ENCODE data around the gene ORAI2. TPM values are rescaled to one million over a fixed set of nuclear protein-coding genes. Genes with fewer than 3 reads are reported as not detected.
"Not testable (repeated sequence)": the region's sequence is repeated elsewhere in the genome, so short reads cannot be mapped to it uniquely, and the experiment has no call there.

Gene ORAI2
- total RNA-seq, 4 donors from 2014 or later: 3.1 to 99.9 (median 11.0) TPM

GRCh38 chr7:102469972-102470825, 36.8 kb downstream of the ORAI2 start:
- Histone ChIP-seq H3K27me3 (no peaks in the 10 kb centered on the region), H3K36me3 (peaks cover 0 to 7% (median 0%) of the 10 kb centered on the region in 4 donors), H3K4me1 (peaks cover 6 to 28% (median 18%) of the 10 kb centered on the region in 4 donors), H3K4me3 (no peak overlapping the region), H3K27ac (peak overlapping the region; percentile 24 to 65 (median 34)), H3K9me3 (no peaks in the 10 kb centered on the region)
- WGBS, 2 donors (ENCODE audit: low coverage in 1 of 2): 59 to 60% methylated on average over 1 to 20 of the region's 20 CpGs
- TF ChIP-seq POLR2A (IDR thresholded peaks at IDR 0.05) (peak; percentile 11), POLR2AphosphoS5 (IDR thresholded peaks at IDR 0.05) (peak; percentile 58 to 73 (median 63)), EP300 (IDR thresholded peaks at IDR 0.05; ENCODE audit: low read depth) (no peak), CTCF (IDR thresholded peaks at IDR 0.05) (peak in 1 of 5 experiments; percentile 24)
- DNase-seq: peak; percentile 88
- intact Hi-C loops (cut with DNase I; ENCODE audit: low total_unique reads) (no loop called here), in situ Hi-C loops (cut with MboI; ENCODE audit: low pct_ligation_motif_present in 1 of 4, low pct_unique_long_range_greater_than_20kb in 1 of 4, low sequenced_read_pairs in 3 of 4) (loop anchor here in 1 of 4 donors (10.0 kb wide), 1 partner anchor 65 kb away; no protein-coding TSS in a partner anchor)

GRCh38 chr7:102471791-102472125, 38.4 kb downstream of the ORAI2 start:
- DNase-seq: no peak
- H3K36me3 ChIP-seq: peaks cover 0 to 7% (median 0%) of the 10 kb centered on the region in 4 donors
- 88% methylated on average over 6 of the region's 6 CpGs; no CpG with 5 or more reads in 1 of the 2 donors for WGBS, 2 donors (ENCODE audit: low coverage in 1 of 2)

GRCh38 chr7:102472126-102473041, 39.0 kb downstream of the ORAI2 start:
- in situ Hi-C loops (cut with MboI; ENCODE audit: low pct_ligation_motif_present in 1 of 4, low pct_unique_long_range_greater_than_20kb in 1 of 4, low sequenced_read_pairs in 3 of 4): no loop called here
- H3K4me3 ChIP-seq: no peak overlapping the region
- TF ChIP-seq POLR2A (IDR thresholded peaks at IDR 0.05) (no peak), POLR2AphosphoS5 (IDR thresholded peaks at IDR 0.05) (no peak), CTCF (IDR thresholded peaks at IDR 0.05) (no peak), EP300 (IDR thresholded peaks at IDR 0.05; ENCODE audit: low read depth) (no peak)
- H3K4me1 ChIP-seq: peaks cover 0 to 14% (median 10%) of the 10 kb centered on the region in 4 donors
- H3K27ac ChIP-seq: no peak overlapping the region
- 86% methylated on average over 31 of the region's 31 CpGs; no CpG with 5 or more reads in 1 of the 2 donors for WGBS, 2 donors (ENCODE audit: low coverage in 1 of 2)
- intact Hi-C loops (cut with DNase I; ENCODE audit: low total_unique reads): no loop called here
- peaks cover 0 to 7% (median 0%) of the 10 kb centered on the region in 4 donors for H3K36me3 ChIP-seq
- H3K27me3 ChIP-seq: no peaks in the 10 kb centered on the region
- H3K9me3 ChIP-seq: no peaks in the 10 kb centered on the region
- no peak for DNase-seq

More at GRCh38 chr7:102471791-102472125, 38.4 kb downstream of the ORAI2 start:
- in situ Hi-C loops (cut with MboI; ENCODE audit: low pct_ligation_motif_present in 1 of 4, low pct_unique_long_range_greater_than_20kb in 1 of 4, low sequenced_read_pairs in 3 of 4): no loop called here
- no peaks in the 10 kb centered on the region for H3K9me3 ChIP-seq
- H3K4me1 ChIP-seq: peaks cover 0 to 16% (median 10%) of the 10 kb centered on the region in 4 donors
- intact Hi-C loops (cut with DNase I; ENCODE audit: low total_unique reads): no loop called here
- no peak overlapping the region for H3K4me3 ChIP-seq
- H3K27me3 ChIP-seq: no peaks in the 10 kb centered on the region
- TF ChIP-seq POLR2AphosphoS5 (IDR thresholded peaks at IDR 0.05) (no peak), POLR2A (IDR thresholded peaks at IDR 0.05) (no peak)
- no peak overlapping the region for H3K27ac ChIP-seq

GRCh38 chr7:102473271-102473991, 40.1 kb downstream of the ORAI2 start:
- in situ Hi-C loops (cut with MboI; ENCODE audit: low pct_ligation_motif_present in 1 of 4, low pct_unique_long_range_greater_than_20kb in 1 of 4, low sequenced_read_pairs in 3 of 4) (no loop called here), intact Hi-C loops (cut with DNase I; ENCODE audit: low total_unique reads) (no loop called here)
- H3K27me3 ChIP-seq: no peaks in the 10 kb centered on the region
- no peak for DNase-seq
- no peaks in the 10 kb centered on the region for H3K9me3 ChIP-seq
- 82% methylated on average over 22 of the region's 23 CpGs; no CpG with 5 or more reads in 1 of the 2 donors for WGBS, 2 donors (ENCODE audit: low coverage in 1 of 2)
- TF ChIP-seq POLR2AphosphoS5 (IDR thresholded peaks at IDR 0.05) (no peak), POLR2A (IDR thresholded peaks at IDR 0.05) (no peak), EP300 (IDR thresholded peaks at IDR 0.05; ENCODE audit: low read depth) (no peak), CTCF (IDR thresholded peaks at IDR 0.05) (no peak)
- no peak overlapping the region for H3K4me3 ChIP-seq
- H3K27ac ChIP-seq: no peak overlapping the region
- peaks cover 0 to 13% (median 10%) of the 10 kb centered on the region in 4 donors for H3K4me1 ChIP-seq
- H3K36me3 ChIP-seq: peaks cover 0 to 7% (median 0%) of the 10 kb centered on the region in 4 donors

GRCh38 chr7:102474116-102474515, 40.7 kb downstream of the ORAI2 start:
- H3K36me3 ChIP-seq; in situ Hi-C loops (cut with MboI; ENCODE audit: low pct_ligation_motif_present in 1 of 4, low pct_unique_long_range_greater_than_20kb in 1 of 4, low sequenced_read_pairs in 3 of 4); H3K9me3 ChIP-seq; intact Hi-C loops (cut with DNase I; ENCODE audit: low total_unique reads); DNase-seq; H3K4me3 ChIP-seq; H3K27ac ChIP-seq; H3K27me3 ChIP-seq: not testable (repeated sequence)
- WGBS, 2 donors (ENCODE audit: low coverage in 1 of 2): 87% methylated on average over 6 of the region's 14 CpGs; no CpG with 5 or more reads in 1 of the 2 donors
- H3K4me1 ChIP-seq: peaks cover 0 to 13% (median 10%) of the 10 kb centered on the region in 4 donors

GRCh38 chr7:102474736-102475435, 41.5 kb downstream of the ORAI2 start:
- DNase-seq; H3K9me3 ChIP-seq; intact Hi-C loops (cut with DNase I; ENCODE audit: low total_unique reads); H3K36me3 ChIP-seq; in situ Hi-C loops (cut with MboI; ENCODE audit: low pct_ligation_motif_present in 1 of 4, low pct_unique_long_range_greater_than_20kb in 1 of 4, low sequenced_read_pairs in 3 of 4); H3K27ac ChIP-seq; H3K4me3 ChIP-seq; H3K27me3 ChIP-seq: not testable (repeated sequence)
- WGBS, 2 donors (ENCODE audit: low coverage in 1 of 2): 100% methylated on average over 6 of the region's 19 CpGs; no CpG with 5 or more reads in 1 of the 2 donors
- H3K4me1 ChIP-seq: peaks cover 0 to 10% (median 7%) of the 10 kb centered on the region in 4 donors
